Measurements from ENCODE around the gene GNAQ.

Gene GNAQ

GRCh38 chr9:77975036-77975435, 56.6 kb downstream of the GNAQ start:
- H3K27ac ChIP-seq: no peak overlapping the region
- no peak for TF ChIP-seq CTCF (IDR thresholded peaks at IDR 0.05)
- no peak for TF ChIP-seq ZFX (IDR thresholded peaks at IDR 0.05; ENCODE audit: borderline replicate concordance)

DNA sequence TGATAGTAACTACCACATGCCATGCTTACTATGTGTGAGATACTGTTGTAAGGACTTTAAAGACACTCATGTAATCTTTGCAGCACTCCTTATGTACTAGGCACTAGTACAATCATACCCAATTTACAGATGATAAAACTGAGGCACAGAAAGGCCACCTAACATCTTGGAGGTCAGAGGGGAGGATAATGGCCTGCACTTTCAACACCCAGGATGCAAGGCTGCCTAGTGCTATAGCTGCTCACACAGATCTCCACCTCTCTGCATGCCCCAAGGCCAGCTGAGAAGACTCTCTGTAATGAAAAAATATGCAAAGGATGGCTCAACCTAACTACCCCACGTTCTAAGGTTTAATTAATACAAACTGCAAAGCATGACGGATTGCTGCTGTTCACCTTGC, 57.2 kb downstream of the GNAQ start:
- TF ChIP-seq CTCF (IDR thresholded peaks at IDR 0.05) (no peak), ZFX (IDR thresholded peaks at IDR 0.05; ENCODE audit: borderline replicate concordance) (no peak)

GRCh38 chr9:77969083-77969482, 62.5 kb downstream of the GNAQ start:
- TF ChIP-seq ZFX (IDR thresholded peaks at IDR 0.05; ENCODE audit: borderline replicate concordance): no peak
- TF ChIP-seq CTCF (IDR thresholded peaks at IDR 0.05): no peak
- H3K27ac ChIP-seq: no peak overlapping the region

More for the DNA sequence above, 57.2 kb downstream of the GNAQ start:
- no peak overlapping the region for H3K27ac ChIP-seq

DNA sequence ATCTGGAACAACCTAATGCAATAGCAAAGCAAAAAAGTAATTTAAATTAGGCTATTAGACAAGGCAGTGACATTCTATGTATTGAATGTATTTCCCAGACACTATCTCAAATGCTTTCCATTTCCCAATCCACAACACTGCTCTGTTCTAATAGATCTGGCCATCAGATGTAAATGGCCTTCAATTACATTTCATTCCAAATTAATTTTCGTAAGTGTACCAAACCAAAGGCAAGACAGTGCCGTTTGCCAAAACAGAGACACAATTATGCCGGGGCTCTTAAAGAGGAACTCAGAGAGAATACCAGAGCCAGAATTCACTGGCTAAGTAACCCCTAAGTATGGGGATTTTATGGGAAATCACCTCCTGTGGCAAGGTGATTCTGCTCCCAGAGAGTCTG, 63.1 kb downstream of the GNAQ start:
- TF ChIP-seq CTCF (IDR thresholded peaks at IDR 0.05) (no peak), ZFX (IDR thresholded peaks at IDR 0.05; ENCODE audit: borderline replicate concordance) (no peak)
- H3K27ac ChIP-seq: no peak overlapping the region

DNA sequence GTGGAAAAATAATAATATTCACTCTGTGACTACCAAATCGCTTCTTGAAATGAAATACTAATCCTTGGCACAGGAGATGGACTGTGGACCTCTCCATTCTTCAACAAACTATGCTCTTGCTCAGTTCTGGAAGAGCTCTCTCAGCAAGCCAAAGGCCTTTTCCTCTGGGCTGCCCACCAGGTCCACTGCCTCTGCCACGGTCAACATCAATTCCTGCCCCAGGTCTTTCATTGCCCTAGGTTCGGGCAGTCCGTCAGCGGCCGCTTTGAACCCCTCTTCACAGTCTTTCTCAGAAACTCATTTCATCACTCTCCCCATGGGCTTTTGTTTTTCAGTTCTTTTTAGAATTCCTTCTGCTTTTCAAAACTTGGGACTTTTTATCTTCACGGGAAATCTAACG, 64.9 kb downstream of the GNAQ start:
- TF ChIP-seq CTCF (IDR thresholded peaks at IDR 0.05) (no peak), ZFX (IDR thresholded peaks at IDR 0.05; ENCODE audit: borderline replicate concordance) (no peak)
- H3K27ac ChIP-seq: no peak overlapping the region

- TF ChIP-seq ZFX (IDR thresholded peaks at IDR 0.05; ENCODE audit: borderline replicate concordance) (no peak), CTCF (IDR thresholded peaks at IDR 0.05) (no peak)
- no peak overlapping the region for H3K27ac ChIP-seq
Measured at GRCh38 chr9:77965445-77966123, 66.0 kb downstream of the GNAQ start.

- no peak overlapping the region for H3K27ac ChIP-seq
- TF ChIP-seq CTCF (IDR thresholded peaks at IDR 0.05): no peak
- no peak for TF ChIP-seq ZFX (IDR thresholded peaks at IDR 0.05; ENCODE audit: borderline replicate concordance)
Measured at GRCh38 chr9:77964258-77964657, 67.4 kb downstream of the GNAQ start.

All from 22Rv1 (cell line).